ENCODE data around the gene TBC1D1.

TBC1D1 gene

DNA sequence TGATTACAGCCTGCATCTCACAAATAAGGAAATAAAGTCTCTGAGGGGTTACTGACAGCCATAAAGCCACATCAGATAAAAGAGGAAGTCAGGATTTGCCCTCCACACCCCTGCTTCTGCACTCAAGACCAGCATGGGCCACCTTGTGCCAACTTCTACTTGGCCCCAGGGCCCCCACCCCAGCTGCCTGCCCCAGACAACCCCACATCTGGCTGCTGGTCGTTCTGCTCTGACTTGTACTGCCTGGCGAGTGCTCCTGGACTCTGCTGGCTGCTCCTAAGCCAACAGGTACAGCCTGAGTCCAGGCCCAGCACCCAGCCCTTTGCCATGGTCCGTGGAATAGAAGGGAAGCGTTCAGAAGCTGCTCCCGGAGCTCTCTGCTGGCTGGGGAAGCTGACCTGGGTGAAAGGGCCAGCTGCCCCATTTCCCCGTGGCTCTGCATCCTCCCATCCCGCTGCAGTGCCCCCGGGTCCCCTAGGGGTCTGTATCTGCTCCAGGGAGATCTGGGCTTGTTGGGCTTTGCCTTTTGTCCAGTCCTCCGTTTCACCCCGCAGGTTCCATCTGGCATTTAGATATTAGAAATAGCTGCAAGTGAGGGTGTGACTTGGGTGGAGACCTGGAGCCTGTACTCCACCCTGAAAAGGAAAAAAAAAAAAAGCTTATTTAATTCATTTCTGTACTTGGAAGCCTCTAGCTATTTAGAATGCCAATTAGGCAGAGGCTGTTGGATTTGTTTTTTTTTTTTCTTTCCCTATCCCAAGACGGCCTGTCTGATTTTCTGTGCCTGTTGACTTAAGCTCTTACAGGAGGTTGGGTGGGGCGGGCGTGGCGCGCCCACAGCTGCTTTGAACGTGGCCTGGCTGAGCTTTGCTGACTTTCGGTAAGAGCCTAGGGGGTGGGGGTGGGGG lies 264.1 kb downstream of the TBC1D1 start:
- peak; percentile 19 for DNase-seq

DNA sequence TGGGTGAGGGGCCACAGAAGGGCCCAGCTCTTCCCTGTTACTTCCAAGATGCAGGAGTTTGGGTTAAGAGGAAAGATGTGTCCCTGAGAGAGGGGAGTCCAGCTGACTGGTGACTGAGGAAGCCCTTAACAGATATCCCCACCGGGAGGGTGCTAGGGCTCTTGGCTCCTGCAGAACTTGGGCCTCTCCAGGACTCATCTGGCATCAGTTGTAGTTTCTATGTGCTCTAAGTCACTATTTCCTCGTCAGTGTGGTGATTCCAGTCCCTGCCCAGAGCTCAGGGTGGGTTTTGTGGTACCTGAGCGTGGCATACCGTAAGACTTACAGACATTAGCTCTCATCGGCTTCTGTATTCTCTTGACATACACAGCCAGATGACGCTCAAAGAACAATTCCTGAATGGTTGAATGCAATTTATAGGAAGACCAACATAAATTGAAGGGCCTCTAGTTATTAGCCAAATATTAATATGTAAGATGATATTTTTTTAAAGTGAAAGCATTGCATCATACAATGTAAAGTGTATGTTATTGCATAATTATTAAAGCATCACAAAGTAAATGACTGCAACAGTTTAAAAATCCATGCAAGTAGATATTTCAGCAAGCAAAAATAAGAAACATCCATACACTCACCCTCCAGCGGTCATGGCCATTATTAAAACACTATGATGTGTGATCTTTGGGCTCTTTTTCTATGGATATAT lies 264.9 kb downstream of the TBC1D1 start:
- DNase-seq, result no peak

DNA sequence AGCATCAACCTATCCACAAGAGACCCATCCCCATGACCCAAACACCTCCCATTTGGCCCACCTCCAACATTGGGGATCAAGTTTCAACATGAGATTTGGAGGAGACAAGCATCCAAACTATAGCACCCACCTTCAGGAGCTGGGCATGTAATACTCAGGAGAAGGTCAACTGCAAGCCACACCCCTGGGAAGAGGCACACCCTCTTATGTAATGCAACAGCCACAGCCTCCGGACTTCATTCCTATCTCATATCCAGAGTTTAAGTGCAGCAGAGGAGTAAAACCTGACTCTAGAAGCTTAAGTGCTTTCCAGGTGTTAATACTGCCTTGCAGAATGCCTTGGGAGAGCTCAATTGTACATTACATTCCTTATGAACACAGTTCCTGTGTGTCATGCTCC lies 266.7 kb downstream of the TBC1D1 start:
- no peak for DNase-seq

DNA sequence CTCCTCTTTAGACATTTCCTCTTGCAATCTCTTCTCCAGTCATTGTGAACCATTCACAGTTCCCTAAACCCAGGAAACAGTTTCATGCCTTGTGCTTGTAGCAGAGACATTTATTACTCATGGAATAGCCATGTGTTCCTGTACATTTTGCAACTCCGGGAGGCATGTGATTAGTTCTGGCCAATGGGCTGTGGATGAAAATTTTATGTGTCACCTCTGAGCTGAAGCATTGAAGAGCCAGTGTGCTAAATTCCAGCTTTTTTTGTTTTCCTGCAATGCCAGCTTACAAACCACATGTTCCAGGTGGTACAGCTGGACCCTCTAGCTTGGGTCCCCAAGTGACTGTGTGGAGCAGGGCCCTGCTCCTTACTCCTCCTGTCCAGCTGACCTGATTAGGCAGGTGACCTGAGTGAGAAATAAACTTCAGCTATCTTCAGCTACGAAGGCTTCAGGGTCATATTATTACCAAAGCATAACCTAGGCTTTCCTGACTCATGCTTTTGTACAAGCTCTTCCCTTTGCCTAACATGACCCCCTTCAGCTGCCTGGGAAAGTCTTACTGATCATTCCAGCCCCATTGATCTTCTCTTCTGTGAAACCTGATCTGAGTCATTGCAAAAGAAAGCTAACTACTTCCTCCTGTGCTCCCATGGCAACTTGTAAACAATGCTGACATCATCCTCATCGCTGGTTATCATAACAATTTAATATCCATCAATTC lies 269.8 kb downstream of the TBC1D1 start:
- DNase-seq, result peak; percentile 42

DNA sequence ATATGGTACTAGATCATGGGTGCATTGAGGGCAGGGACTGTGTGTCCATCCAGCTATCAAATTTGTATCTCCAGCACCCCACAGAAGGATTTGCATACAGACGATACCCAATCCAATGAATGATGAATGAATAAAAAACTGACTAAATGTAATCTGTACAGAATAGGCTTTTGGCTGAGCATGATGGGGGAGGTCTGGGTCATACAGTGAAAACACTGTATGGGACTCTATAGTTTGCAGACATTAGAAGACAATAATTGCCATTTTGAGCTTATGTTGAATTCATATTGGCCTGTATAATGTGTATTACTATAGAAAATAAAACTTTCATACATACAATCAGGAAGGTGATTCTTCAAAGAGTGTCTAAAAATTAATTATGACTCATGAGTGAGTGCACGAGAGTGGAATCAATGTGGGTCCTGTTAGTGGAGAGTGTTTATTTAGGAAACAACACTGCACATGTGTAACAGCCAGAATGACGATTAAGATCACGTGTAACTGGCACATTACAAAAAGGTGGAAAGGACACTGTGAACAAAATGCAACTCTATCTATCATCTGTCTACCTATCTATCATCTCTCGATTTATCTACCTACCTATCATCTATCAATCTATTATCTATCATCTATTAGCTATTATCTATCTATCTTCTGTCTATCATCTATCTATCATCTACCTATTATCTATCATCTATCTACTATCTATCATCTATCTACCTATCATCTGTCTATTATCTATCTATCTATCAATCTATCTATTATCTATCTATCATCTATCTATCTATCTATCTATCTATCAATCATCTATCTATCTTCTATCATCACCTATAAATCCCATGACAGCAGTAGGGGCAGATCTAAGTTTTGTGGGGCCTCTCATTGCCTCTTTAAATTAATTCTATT lies 270.6 kb downstream of the TBC1D1 start:
- no peak for DNase-seq

DNA sequence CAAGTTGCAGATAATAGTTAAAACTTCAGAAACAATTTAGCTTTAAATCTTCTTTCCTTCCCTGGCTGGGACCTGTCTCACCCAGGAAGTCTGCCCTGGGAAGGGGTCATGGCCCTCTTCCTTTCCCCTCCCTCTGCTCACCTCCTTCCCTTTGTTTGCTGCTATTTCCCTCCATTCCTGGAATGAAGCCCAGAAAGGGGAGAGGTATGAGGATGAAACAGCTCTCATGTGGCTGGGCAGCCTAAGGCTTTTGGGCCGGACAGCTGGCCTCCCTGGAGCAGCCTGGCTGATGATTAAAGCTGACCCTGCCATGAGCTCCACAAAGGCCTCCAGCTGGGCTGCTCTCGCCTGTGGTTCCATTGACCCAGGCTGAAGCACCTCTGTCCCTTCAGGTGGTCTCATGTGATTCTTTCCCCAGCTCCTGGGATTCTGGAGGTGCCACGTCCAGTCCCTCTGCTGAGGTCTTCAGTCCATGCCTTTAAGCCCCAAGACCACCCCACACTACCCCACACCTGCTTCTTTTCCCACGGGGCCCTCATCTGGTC lies 271.4 kb downstream of the TBC1D1 start:
- DNase-seq, result no peak

DNA sequence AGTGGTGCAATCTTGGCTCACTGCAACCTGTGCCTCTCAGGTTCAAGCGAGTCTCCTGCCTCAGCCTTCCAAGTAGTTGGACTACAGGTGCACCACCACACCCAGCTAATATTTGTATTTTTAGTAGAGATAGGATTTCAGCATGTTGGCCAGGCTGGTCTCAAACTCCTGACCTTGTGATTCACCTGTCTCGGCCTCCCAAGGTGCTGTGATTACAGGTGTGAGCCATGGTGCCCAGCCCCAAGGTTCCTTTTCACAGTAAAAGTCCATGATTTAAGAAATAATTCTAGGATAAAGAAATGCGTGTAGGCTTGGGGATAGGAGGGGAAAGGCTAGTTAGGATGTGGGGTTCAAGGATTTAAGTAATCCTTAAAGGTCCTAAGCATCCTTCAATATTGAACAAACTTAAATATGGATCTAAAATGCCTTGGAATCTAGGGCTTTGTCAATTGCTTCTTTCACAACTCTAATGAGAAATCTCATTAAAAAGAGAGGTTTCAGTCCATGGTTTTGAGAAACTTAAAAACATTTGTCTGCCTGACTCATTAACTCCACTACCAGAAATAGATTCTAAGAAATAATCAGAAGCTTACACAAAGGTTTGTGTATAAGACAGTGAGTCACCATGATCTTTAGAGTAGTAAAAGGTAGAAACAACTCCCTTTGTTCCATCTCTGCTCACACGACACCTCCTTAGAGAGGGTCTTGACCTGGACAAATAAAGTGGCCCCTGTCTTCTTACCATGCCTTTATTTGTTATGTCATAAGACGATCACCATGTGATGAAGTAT lies 272.5 kb downstream of the TBC1D1 start:
- DNase-seq, result no peak

DNA sequence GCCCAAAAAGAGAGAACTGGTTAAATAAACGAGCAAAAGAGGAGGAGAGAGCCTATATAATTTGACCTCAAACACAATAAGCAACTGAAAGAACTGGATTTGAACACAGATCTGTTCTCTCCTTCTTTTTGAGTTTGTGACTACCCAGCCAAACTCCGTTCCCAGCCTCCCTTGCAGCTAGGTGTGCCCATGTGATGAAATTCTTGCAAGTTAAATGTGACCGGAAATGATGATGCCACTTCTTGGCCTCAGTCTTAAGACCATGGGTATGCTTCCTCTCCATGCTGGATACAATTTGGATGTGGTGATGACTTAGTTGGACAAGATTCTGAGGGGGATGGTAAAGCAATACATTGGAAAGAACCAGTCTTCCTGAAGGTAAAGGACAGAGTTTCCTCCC lies 273.5 kb downstream of the TBC1D1 start:
- no peak for DNase-seq

DNA sequence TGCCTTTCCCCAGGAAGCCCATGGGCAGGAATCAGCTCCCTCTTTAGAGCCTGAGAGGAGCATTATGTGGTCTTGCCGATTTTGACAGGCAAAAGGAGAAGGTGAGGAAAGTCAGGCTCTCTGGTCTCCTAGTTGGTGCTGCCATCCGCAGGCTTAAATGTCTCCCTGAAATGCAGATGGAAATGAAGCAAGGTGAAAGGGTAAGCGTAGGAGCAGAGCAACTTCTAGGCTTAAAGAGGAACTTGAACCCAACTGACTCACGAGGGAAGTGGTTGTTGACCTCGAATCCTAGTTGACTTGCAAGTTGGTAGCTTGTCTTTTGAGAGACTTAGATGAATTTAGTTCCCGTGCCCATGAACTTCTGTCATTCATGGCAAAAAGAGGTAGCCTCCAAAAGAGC lies 275.2 kb downstream of the TBC1D1 start:
- peak; percentile 85 for DNase-seq

DNA sequence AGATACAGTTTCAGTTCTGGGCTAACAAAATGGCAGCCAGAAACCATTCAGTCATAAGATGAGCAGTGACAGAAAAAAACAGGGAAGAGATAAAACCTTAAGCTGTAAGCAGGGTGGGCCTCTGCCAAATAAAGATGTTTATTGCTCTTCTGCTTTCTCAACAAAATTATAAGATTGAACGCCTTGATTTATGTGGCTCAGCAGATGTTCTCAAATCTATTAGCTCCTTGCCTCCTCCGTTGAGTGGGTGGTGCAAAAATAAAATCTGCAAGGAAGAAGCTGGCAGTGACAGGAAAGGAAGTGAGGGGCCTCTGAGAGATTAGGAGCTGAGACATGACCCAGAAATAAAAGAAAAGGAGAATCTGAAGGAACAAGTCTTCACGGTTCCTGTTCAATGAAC lies 275.9 kb downstream of the TBC1D1 start:
- DNase-seq, result peak; percentile 35

DNA sequence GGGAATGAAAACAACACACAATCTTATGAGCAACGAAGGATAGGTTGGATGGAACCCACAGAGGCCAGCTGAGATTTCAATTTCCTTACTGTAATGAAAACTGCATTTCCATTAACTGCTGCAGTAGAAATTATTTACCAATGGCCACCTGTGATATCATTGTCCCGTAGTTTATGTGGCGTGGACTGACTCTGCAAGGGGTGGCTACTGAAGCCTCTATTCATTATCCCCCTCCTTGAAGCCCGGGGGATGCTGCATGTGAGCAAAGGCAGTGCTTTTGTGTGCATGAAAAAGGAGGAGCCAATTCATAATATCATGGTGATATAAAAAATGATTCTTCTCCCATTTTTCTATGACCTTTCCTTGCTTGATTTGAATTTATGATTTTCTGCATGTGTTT lies 277.1 kb downstream of the TBC1D1 start:
- DNase-seq, result no peak

DNA sequence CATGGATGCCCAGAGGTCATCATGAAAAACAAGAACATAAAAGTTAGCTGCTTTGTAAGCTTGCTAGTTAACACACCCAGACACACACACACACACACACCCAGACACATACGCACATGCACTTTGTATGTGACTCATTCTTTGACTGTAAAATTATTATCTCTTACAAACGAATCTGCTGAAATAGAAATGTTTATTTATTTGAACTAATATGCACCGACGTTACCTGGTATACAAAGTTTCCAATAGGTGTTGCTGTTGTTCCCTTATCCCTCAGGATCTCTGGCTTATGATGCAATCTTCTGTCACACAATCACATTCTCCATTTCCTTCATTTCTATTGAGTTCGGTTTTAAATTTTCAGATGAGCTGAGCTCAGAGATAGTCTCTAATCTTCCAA lies 278.6 kb downstream of the TBC1D1 start:
- no peak for DNase-seq

DNA sequence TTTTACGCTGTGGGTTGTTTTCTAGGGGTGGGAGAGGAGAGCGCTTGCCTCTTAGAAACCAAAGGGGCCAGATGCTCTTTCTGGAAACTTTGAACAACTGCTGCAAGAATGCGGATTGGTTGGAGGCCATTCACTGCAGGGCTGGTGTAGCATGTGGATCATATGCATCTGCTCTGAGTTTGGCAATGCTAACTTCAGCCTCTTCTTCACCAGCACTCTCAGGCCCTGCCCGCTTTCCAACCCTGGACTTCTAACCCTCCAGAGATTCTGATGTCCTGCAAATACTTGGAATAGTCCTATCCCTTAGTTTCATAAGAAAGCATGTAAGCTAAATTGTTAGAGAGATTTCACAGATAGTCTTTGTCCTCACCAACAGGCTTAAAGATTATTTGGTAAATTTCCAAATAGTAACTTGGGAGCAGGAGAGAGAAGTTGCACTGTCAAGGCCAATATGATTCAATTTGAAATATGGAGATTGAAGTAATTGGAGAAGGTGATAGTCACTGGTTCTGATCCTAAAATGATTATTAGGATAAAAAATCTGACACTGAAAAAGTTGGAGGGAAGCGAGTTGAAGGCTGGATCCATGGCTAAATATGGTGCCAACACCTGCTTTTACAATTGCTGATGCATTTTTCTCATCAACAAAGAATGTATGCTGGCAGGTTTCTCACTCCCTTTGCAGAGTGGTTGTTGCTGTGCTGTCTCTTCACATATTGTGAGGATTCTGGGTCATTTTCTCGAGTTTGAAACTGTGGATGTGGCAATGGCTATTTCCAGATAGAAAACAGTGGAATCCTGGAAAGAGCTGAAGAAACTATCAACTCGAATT lies 279.7 kb downstream of the TBC1D1 start:
- DNase-seq, result no peak

DNA sequence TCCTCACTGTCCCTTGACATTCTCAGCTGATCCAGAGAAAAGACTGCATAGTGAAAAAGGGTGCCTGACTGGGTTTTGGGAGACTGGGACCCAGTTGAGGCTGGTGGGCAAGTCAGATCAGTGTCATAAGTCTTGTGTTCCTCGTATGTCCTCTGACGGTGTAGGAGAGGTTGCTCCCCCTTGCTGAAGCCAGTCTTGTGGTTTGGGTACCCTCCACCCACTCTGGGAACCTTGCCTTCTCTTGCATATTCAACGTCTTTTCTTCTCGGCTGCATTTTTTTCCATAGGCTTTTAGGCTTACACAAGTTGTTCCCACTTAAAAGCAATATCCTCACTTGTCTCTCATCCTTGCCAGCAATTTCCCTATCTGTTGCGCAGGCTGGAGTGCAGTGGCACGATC lies 281.2 kb downstream of the TBC1D1 start:
- DNase-seq, result no peak

DNA sequence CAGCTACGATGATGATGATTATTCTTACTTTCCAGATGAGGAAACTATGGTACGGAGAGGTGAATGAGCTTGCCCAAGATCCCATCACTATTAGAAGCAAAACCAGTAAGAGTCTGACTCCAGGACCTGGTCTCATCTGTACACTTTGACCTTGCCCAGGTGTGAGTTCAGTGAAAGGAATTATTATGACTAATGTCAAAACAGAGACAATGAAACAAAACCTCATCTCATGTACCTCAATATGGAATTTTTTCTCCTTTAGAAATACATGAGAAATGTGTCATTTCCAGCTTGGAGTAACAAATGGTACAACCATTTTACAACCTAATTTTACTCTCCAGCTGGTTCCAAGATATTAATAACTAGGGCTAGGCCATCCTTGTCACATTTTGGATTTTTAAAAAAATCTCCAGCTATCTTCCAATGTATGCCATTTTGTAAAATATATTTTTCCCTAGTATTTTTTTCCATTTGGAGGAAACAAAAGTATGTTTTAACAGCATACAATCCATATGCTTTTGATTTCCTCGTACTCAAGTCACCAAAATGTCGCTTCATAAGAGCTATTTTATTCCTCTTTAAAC lies 283.1 kb downstream of the TBC1D1 start:
- DNase-seq, result no peak

DNA sequence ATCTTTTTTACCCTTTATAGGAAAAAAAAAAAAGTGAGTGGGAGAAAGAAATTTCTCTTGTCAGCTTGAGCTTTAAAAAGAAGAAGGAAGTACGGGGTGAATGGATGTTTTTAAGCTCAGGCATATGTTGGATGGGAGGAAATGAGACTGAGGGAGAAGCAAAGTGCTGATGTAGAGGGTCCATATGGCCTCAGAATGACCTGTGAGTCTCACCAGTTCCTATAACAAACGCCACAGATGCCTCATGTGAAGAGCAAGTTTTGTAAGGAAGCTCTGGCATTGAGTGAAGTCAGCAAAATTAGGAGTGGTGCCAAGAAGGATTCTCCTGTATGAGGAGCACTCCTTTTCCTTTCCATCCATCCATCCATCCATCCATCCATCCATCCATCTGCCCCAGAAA lies 283.9 kb downstream of the TBC1D1 start:
- DNase-seq, result peak; percentile 18

DNA sequence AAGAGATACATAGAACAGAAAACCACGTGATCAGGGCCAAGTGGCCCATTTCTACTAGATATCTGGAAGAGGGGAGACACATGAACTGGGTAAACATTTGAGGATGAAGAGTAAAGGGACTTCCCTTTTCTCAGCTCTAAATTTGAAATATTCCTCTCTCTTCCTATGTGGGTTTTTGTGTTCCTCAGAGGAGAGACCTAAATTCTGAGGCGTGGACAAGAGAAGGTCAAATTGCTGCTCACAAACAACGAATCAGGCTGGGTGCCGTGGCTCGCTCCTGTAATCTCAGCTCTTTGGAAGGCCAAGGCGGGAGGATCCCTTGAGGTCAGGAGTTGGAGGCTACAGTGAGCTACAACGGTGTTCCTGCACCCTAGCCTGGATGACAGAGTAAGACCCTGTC lies 285.3 kb downstream of the TBC1D1 start:
- DNase-seq, result no peak

DNA sequence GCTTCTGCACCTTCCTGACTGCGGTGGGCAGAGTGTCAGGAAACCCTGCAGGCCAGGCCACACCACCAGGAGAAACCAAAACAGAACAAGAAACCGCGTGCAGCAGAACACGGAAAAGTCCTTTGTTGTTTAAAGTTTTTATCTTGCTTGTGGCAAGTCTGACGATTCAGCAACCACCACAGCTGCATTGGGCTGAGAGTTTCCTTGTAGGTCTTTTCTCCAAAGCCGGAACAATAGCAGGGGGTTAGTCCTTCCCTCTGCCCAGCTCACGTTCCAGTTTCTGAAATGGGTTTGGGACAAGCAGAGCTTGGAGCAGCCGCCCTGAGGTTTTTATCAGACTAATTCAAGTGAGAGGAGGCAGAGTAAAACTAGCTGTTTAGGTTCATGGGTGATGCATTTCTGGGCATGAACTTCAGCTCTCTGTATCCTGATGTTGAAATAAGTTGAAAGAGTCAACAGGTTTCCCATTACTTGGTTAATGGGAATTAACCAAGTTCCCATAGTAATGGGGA lies 286.2 kb downstream of the TBC1D1 start:
- DNase-seq, result peak; percentile 93

DNA sequence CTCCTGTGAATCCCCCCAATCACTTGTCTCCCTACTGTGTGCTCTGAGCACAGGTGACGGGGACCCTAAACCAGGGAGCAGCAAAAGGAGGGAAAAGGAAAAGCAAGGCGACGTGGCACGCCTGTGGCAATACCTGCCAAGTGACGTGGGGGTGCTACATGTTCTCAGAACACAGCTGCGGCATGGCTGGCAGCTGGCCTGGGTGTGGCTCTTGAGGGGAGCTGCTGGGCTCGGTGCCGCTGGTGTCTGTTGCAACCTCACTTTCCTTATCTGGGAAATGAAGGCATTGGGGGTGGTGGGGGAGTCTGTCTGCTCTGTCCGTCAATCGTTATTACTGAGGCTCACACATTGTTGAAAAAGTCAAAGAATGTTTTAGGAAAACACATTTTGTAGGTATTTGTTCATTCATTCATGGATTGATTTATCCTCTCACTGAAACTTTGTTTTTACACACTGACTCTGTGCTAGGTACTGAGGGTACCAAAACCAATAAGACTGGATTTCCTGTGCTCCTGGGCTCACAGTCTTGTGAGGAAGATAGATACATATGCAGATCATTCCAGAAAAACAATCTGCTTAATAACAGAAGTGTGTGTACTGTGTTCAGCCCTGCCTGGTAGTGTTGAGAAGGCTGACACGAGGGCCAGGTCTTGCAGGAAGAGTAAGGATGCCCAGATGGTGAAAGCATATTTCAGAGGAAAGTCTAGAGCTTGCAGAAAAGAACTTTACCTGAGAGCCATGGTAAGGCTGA lies 286.9 kb downstream of the TBC1D1 start:
- peak; percentile 81 for DNase-seq
